Measurements from ENCODE around the gene PNKP.
A peak's percentile ranks its signal among the peaks of the same experiment; 100 is the strongest.

Gene PNKP

DNA sequence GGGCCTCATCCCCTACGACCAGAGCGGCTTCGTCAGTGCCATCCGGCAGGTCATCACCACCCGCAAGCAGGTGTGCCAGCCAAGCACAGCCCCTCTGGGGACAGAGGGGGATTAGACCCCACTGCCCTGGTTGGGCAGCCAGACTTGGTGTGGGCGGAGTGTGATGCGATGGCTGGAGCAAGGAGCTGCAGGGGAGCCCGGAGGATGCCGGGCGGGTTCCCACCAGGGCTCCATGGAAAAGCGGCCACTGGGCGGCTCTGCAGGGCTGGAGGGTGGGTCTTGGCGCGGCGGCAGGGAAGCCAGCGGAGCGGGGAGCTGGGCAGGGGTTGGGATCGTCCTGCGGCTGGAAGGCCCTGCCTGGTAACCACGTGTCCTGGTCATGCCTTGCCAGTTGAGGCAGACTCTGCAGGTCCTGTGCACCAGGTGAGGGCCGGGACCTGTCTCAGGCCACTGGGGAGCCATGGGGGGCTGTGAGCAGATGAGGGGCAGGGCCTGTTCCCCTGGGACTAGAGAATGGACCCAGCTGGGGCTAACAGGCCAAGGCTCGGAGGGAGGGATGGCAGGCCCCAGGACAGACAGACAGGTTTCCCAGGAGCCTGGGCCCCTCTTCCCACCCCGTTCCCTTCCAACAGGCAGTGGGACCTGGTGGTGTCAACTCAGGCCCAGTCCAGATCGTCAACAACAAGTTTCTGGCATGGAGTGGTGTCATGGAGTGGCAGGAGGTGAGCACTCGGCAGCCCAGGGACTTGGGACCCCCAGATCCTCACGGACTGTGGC, 10.1 kb downstream of the PNKP start:
- DNase-seq, result no peak

DNA sequence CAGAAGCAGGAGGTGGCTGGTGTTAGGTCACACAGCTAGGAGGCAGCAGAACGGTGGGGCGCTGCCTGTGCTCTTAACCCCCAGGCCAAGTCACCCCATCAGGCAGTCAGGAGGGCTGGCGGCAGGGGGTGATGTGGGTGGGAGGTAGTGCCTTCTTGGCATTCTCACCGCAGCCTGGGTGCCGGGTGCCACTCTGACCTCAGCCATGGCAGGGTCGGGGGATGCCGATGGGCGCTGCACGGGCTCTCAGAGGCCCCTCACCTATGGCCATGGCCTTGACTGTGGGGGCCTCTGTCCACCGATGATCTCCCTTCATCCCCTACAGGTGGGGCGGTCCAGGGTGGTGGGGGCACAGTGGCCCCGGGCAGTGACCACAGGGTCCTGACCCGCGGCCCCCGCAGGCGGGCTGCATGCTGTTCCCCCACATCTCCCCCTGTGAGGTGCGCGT, 10.8 kb downstream of the PNKP start:
- no peak for DNase-seq

- no peak for DNase-seq
Observed at GRCh38 chr19:49855676-49856573, 11.5 kb downstream of the PNKP start.

GRCh38 chr19:49855277-49855675, 12.1 kb downstream of the PNKP start:
- DNase-seq, result no peak

- DNase-seq, result no peak
Observed at GRCh38 chr19:49854378-49855263, 12.8 kb downstream of the PNKP start.

DNA sequence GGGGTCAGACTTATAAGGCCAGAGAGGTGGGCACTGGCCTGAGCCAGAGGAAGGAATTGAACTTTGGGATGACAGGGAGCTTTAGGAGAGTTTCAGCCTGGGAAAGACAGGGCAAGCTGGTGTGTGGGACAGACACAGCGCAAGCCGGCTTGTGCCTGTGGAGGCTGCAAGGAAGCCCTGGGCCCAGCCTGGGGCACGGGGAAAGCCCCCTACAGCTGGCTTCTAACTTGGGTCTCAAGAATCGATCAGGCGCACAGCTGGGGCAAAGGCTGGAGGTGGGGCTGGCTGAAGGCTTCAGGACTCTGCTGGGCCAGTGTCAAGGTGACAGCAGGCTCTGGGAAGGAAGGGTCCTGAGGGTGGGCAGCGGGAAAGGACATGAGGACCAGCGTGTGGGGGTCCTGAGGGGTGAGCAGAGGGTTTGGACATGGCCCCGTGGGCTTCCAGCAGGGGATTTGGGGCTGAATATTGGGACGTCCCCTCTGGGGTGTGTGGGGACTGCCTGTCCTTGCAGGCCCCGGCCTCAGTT, 13.5 kb downstream of the PNKP start:
- DNase-seq, result no peak

GRCh38 chr19:49852631-49853126, 14.7 kb downstream of the PNKP start:
- DNase-seq, result no peak

DNA sequence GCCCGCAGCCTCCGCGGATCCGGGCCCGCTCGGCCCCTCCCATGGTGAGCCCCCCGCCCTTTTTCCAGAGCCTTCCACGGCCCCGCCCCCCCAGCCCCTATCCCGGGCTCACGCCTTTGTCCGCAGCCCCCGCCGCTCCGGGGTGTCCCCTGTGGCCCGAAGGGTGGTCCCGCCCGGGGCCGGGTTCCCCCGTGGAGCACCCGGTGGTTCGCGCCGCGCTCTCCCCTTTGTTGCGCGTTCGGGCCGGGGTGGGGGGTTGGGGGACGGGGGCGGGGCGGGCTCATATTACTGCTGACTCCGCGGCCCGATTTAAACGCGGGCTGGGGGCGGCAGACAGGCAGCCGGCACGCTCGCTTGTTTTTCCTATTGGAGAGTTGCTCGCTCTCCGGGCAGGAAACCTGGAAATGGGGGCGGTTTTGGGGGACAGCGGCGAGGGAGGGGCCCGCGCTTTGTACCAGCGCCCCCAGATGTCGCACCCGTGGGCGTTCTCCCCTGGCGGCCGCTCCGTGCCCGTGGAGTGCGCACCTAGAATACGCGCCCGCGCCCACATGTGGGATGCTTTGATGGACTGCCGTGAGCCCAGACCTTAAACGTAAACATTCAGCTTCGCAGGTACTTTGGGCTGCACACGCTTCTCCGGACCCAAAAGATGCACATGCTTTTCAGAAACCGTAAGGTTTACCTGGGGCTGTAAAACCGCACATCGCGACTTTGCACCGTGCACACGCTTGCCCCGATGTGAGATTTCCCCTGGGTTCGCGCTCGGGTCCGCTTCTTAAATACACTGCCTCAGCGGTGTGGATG, 15.7 kb downstream of the PNKP start:
- peak; percentile 70 for DNase-seq

GRCh38 chr19:49850487-49851342, 16.7 kb downstream of the PNKP start, which contains the start of gene PTOV1:
TSS of gene PTOV1 (plus strand) at chr19:49851159.
- DNase-seq, result peak; percentile 97

DNA sequence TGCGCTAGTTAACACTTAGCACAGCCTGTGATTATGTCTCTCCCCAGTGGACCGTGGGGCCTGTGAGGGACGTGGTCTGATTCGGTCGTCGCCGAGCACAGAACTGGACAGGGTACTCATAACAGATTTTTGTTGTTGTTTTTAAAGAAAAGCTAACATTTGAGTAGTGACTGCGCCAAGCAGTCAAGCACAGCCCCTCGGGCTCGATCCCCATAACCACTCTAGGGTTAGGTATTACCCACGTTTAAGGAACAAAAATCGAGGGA, 17.2 kb downstream of the PNKP start:
- DNase-seq, result no peak

- DNase-seq, result no peak
Observed at GRCh38 chr19:49849433-49850220, 17.7 kb downstream of the PNKP start.

DNA sequence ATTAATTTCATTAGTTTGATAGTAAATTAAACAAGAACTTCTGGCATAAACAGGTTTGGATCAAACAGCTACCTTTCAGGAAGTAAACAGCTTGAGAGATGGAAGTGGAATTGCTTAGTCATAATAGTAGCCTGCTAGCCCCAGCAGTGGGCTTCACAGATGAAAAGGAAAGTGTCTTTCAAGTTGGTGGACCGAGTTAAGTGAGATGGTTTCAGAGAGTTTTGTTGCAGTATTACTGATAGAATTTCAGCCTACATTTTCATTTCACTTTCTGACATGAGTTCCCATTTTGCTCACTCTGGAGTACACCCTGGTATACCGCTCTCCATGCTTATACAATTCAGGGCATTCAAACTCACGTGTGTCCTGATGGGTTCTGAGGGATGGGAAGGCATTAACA, 18.4 kb downstream of the PNKP start:
- no peak for DNase-seq

DNA sequence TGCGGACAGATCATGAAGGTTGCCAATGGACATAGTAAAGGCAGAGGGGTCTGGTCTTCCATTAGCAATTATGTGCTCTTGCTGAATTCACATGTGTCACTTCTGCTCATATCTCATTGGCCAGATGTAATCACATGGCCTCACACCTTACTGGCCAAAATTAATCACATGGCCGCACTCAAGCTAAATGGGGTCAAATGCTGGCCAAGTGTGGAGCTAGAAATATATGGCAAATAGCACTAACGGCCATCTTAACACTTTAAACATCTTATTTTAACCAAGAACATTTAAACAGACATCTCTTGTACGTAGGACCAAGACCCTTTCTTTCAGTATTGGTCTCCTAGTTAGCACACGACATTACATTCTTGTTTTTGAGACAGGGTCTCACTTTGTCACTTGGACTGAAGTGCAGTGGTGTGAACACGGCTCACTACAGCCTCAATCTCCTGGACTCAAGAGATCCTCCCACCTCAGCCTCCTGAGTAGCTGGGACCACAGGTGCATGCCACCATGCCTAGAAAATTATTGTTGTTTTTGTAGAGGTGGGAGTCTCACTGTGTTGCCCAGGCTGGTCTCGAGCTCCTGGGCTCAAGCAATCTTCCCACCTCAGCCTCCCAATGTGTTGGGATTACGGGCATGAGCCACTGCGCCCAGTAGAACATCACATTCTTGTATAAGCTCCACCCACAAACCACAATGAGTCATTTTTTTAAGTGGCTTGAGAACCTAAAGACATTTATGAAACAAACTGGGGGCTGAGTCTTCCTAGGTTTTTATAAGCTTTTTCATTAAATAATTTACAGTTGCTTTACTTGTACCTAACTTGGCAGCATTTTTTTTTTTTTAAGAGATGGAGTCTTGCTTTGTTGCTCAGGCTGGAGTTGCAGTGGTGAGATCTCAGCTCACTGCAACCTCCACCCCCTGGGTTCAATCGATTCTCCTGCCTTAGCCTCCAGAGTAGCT, 19.4 kb downstream of the PNKP start:
- DNase-seq, result no peak

DNA sequence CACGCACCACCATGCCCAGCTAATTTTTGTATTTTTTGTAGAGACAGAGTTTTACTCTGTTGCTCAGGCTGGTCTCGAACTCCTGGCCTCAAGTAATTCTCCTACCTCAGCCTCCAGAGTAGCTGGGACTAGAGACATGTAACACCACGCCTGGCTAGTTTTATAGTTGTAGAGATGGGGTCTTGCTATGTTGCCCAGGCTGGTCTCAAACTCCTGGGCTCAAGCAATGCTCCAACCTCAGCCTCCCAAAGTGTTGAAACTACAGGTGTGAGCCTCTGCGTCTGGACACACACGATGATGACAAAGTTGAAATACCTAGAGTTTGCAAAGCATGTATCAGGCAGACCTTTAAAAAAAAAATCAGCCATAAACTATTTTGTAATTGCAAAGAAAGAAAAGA, 21.0 kb downstream of the PNKP start:
- DNase-seq, result no peak

DNA sequence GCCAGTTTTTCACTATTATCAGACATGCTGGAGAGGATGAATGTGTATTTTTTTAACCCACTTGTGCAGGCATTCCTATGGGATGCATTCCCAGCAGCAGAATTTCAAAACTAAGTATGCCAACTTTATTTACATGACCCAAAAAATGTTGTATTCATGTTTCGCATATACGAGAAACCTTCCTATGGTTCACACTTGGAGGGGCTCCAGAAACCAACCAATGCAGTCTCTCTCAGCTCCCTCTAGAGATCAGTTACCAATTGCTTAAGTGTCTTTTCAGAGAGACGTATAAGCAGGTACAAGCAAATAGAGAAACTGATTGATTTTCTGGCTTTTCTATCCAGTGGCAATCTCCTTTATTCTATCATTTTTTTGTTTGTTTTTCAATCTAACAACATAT, 22.0 kb downstream of the PNKP start:
- DNase-seq, result no peak

DNA sequence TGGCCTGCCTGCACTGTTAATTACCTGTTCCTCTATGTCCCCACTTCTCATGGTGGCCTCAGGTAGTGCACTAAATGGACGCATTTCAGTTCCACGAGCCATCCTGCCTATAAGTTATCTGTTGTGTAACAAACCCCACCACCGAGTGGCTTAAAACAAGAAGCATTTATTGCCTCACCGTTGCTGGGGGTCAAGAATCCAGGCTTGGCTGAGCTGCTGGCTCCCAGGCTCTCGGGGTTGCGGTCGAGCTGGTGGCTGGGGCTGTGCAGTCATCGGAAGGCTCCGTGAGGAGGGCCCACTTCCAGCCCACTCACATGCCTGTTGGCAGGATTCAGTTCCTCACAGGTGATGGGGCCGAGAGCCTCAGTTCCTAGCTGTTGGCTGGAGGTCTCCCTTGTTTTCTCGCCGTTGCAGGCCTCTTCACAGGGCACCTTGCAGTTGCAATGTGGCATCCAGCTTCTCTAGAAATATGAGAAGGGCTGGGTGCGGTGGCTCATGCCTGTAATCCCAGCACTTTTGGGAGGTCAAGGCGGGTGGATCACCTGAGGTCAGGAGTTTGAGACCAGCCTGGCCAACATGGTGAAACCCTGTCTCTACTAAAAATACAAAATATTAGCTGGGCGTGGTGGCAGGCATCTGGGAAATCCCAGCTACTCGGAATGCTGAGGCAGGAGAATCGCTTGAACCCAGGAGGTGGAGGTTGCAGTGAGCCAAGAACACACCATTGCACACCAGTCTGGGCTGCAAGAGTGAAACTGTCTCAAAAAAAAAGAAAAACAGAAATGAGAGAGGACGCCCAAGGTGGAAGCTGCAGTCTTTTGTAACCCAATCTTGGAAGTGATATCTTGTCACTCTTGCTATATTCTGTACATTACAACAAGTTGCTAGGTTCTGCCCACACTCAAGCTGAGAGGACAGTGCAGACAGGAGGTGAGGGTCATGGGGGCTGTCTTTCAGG, 23.0 kb downstream of the PNKP start:
- no peak for DNase-seq

GRCh38 chr19:49843265-49843664, 24.1 kb downstream of the PNKP start:
- DNase-seq, result no peak

Measured in NCI-H2171 treated with DMSO at 0.1 percent for 48 hours (cell line).